Eye (tissue), 1 donor: ENCODE results near the gene METTL22.

Experiments
- DNase-seq: peaks from one replicate; pipeline ENCODE4 v3.0.0-alpha.2; 2015

The METTL22 gene

GRCh38 chr16:8621572-8622314 lies at the start of gene METTL22:
Gene METTL22, plus strand, starts transcription at chr16:8621698. Its CDS starts 3,968 bp downstream, at chr16:8625666.
- DNase-seq = peak; percentile 95

GRCh38 chr16:8572063-8572918 lies 49.2 kb upstream of the METTL22 start:
- DNase-seq = no peak

- peak; percentile 57 for DNase-seq
Measured at GRCh38 chr16:8572919-8573724, 48.4 kb upstream of the METTL22 start.

GRCh38 chr16:8575399-8575798 lies 46.1 kb upstream of the METTL22 start:
- no peak for DNase-seq

GRCh38 chr16:8576141-8577004 lies 45.1 kb upstream of the METTL22 start:
- no peak for DNase-seq

- no peak for DNase-seq
Measured at GRCh38 chr16:8577678-8578304, 43.7 kb upstream of the METTL22 start.

GRCh38 chr16:8579559-8579958 lies 41.9 kb upstream of the METTL22 start:
- no peak for DNase-seq

GRCh38 chr16:8581831-8582580 lies 39.5 kb upstream of the METTL22 start:
- no peak for DNase-seq

- no peak for DNase-seq
Measured at GRCh38 chr16:8583199-8583598, 38.3 kb upstream of the METTL22 start.

- no peak for DNase-seq
Measured at GRCh38 chr16:8583732-8584131, 37.8 kb upstream of the METTL22 start.

GRCh38 chr16:8585041-8585440 lies 36.5 kb upstream of the METTL22 start:
- DNase-seq = no peak

- no peak for DNase-seq
Measured at GRCh38 chr16:8585857-8586256, 35.6 kb upstream of the METTL22 start.

GRCh38 chr16:8587065-8587464 lies 34.4 kb upstream of the METTL22 start:
- no peak for DNase-seq

GRCh38 chr16:8588682-8589056 lies 32.8 kb upstream of the METTL22 start:
- DNase-seq = peak; percentile 8

- peak; percentile 20 for DNase-seq
Measured at GRCh38 chr16:8589057-8589899, 32.2 kb upstream of the METTL22 start.

- DNase-seq = peak; percentile 29
Measured at GRCh38 chr16:8589900-8590688, 31.4 kb upstream of the METTL22 start, which contains the start of gene TMEM114. Gene TMEM114, minus strand, starts transcription at chr16:8590511. Its CDS starts 673 bp downstream, at chr16:8589838.

GRCh38 chr16:8590811-8591210 lies 30.7 kb upstream of the METTL22 start:
- DNase-seq = no peak

- no peak for DNase-seq
Measured at GRCh38 chr16:8591451-8591850, 30.0 kb upstream of the METTL22 start.

- DNase-seq = no peak
Measured at GRCh38 chr16:8594149-8594666, 27.3 kb upstream of the METTL22 start.
